Activated naive CD4-positive, alpha-beta T cell treated with anti-CD3 and anti-CD28 coated beads, Interleukin-2, amount 10 ng/mL, durations not matched to agents 7 days and 5 days (primary cell): Measurements from ENCODE around the gene HUNK.

Source experiments
- CTCF ChIA-PET: fragments of 350-600 bp; sonication (Branson Sonifier 250); formaldehyde crosslinking; loops from one replicate; lab custom pipeline; 2021; ENCODE audit warnings: antibody characterized with exemption; lab: Charles Lee
- DNase-seq: peaks from one replicate; pipeline ENCODE4 v3.0.0-alpha.2; 2020
- H3K27ac Mint-ChIP-seq: one replicate; pipeline ENCODE4 v1.8.0; 2021; ENCODE audit warnings: mild to moderate bottlenecking, moderate library complexity, mixed read lengths
- H3K27me3 Mint-ChIP-seq: one replicate; pipeline ENCODE4 v1.8.0; 2021; ENCODE audit warnings: mild to moderate bottlenecking, mixed read lengths
- H3K36me3 Mint-ChIP-seq: one replicate; pipeline ENCODE4 v1.8.0; 2021; ENCODE audit warnings: mixed read lengths
- H3K4me1 Mint-ChIP-seq: one replicate; pipeline ENCODE4 v1.8.0; 2021; ENCODE audit warnings: mixed read lengths
- H3K4me3 Mint-ChIP-seq: one replicate; pipeline ENCODE4 v1.8.0; 2021; ENCODE audit warnings: mild to moderate bottlenecking, moderate library complexity, mixed read lengths
- H3K9me3 Mint-ChIP-seq: one replicate; pipeline ENCODE4 v1.8.0; 2021; ENCODE audit warnings: mixed read lengths

HUNK gene

DNA sequence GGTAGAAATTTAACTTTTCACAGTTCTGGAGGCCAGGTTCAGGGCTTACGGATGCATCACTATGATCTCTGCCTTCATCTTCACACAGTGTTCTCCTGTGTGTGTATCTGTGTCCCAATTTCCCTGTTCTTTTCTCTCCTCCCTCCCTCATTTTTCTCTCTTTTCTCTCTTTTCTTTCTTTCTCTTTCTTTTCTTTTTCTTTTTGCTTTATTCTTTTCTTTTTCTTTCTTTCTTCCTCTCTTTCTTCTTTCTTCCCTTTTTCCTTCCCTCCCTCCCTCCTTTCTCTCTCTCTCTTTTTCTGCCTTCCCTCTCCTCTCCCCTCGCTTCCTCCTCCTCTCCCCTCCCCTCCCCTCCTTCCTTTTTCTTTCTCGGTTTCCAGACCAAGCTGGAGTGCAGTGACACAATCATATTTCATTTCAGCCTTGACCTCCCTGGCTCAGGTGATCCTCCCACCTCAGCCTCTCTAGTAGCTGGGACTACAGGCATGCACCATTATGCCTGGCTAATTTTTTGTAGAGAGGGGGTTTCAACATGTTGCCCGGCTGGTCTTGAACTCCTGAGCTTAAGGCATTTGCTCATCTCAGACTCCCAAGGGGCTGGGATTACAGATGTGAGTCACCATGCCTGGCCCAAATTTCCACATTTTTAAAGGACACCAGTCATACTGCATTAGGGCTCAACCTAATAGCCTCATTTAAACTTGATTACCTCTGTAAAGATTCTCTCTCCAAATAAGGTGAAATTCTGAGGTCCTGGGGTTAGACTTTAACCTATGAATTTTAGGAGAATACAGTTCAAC is 115.9 kb downstream of the HUNK start:
- Mint-ChIP-seq H3K4me3 (no peak overlapping the region), H3K4me1 (no peaks in the 10 kb centered on the region), H3K27ac (no peak overlapping the region), H3K9me3 (no peaks in the 10 kb centered on the region), H3K27me3 (peaks cover 20% of the 10 kb centered on the region), H3K36me3 (no peaks in the 10 kb centered on the region)
- DNase-seq = no peak
- CTCF ChIA-PET = no interaction called here

DNA sequence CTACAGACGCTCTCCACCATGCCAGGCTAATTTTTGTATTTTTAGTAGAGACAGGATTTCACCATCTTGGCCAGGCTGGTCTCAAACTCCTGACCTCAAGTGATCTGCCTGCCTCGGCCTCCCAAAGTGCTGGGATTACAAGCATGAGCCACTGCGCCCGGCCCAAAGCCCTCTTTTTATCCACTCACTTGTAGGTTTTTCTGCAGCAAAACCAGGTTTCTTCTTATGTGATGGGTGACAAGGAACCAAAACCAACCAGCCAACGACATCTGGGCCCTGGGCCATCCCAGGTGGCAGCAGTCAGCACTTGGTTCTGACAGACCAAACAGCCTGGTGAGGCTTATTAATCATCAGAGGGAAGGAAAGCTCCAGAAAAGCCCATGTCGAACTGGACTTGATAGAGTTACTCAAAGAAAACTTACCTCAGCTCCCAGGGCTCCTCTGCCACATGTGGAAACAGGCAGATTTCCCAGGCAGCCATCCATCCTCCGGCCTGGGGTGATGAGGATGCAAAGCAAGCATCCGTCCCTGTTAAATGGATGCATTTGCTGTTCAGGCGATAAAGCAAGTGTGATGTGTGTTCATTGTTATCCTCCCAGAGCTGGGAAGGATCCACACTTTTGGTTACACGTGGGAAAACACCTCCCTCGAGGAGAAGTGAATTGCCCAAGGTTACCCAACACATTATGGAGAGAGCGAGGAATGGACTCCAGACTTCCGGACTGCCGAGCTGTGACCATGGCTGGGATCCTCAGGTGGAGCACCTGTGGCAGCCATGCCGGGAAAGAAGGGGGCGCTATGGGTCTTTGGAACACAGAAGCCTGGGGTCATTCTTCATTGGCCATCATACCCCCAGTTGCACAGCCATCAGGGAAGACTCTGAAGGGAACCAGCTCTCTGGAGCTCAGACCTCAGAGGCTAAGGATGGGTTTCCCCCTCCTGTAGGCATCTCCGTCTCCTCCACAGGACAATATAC is 118.8 kb downstream of the HUNK start:
- H3K36me3 Mint-ChIP-seq = no peaks in the 10 kb centered on the region
- H3K27ac Mint-ChIP-seq = no peak overlapping the region
- no peak for DNase-seq
- no peaks in the 10 kb centered on the region for H3K9me3 Mint-ChIP-seq
- no peaks in the 10 kb centered on the region for H3K4me1 Mint-ChIP-seq
- H3K4me3 Mint-ChIP-seq = no peak overlapping the region
- peaks cover 14% of the 10 kb centered on the region for H3K27me3 Mint-ChIP-seq
- CTCF ChIA-PET = interaction anchor here (0.6 kb wide), 1 partner anchor 97 kb away, joined by 3 read pairs; no protein-coding TSS in a partner anchor

DNA sequence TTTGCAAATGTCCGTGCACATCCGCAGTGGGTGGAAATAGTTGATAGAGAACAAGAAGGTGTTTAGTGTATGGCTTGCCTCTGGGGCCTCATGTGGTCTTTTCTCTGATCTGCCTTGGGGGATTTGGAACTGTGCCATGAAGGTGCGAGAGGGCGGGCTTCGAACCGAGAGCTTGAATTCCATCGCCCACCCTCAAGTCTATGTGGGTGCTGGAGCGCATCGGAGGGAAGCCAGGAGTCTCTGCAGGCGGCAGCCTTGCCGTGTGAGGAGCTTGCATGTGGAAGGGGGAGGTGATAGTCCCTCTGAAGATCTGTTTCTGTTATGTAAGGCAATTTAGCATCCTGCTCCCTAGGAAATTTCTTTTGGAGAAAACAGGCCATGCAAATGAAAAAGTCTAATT is 119.6 kb downstream of the HUNK start:
- Mint-ChIP-seq H3K4me3 (no peak overlapping the region), H3K36me3 (no peaks in the 10 kb centered on the region), H3K4me1 (no peaks in the 10 kb centered on the region), H3K27me3 (peaks cover 14% of the 10 kb centered on the region), H3K27ac (no peak overlapping the region), H3K9me3 (no peaks in the 10 kb centered on the region)
- no peak for DNase-seq
- CTCF ChIA-PET = no interaction called here

DNA sequence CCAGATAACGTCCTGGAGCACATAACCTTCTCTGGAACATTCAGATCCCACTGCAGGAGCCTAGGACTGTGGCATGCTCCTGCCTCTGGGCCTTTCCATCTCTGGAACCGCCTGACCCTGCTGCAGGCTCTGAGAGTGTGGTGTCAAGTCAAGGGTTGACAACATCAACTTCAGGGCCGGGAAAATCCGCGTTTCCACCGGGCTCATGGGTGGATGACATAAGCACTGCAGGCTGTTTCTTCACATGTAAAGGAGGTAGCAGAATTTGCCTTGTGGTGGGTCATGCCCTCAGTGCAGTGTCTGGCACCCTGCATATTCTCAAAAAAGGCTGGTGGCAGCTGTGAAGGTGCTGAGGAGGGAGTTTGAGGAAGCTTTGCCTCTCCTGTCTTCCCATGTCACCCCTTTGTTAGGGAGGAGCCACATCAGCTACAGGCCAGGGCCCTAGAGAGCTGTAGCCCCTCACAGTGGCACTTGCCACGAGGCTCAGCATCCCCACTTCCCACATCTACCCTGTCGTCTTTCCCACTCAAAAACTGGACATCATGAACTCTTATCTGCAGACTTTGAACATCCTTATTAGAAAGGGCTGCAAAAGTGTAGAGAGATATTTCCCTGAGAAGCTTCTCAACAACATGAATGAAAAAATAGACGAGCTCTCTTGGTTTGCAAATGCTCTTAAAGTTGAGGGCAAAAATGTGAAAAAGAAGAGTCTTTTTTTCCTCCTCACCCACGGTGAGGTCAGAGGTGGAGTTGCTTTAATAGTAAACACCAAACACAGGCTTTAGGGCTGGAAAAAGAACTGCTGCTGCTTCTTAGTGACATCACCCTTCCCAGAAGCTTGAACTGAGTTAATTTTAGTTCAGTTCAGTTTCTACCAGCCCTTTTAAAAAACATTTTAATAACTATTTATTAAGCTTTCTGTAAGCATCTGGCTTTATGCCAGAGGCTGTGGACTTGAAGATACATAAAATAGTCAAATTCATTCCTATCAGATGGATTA is 121.3 kb downstream of the HUNK start:
- H3K27me3 Mint-ChIP-seq = peaks cover 5% of the 10 kb centered on the region
- H3K4me1 Mint-ChIP-seq = no peaks in the 10 kb centered on the region
- CTCF ChIA-PET = no interaction called here
- no peaks in the 10 kb centered on the region for H3K9me3 Mint-ChIP-seq
- DNase-seq = no peak
- no peak overlapping the region for H3K4me3 Mint-ChIP-seq
- H3K36me3 Mint-ChIP-seq = no peaks in the 10 kb centered on the region
- no peak overlapping the region for H3K27ac Mint-ChIP-seq

DNA sequence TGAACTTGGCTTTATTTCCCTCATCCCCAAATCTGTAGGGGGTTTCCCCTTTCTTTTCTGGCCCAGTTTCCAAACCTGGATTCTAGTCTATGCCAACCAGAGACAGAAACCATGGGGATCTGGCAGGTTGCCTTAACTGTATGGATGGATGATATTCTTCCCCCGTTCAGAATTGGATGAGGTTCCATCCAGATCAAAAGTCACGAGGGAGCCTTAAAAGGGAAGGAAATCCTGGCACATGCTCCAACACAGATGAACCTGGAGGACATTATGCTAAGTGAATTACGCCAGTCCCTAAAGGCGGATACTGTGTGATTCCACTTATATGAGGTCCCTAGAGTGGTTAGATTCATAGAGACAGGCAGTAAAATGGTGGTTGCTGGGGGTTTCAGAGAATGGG is 124.4 kb downstream of the HUNK start:
- CTCF ChIA-PET = no interaction called here
- no peaks in the 10 kb centered on the region for H3K4me1 Mint-ChIP-seq
- H3K9me3 Mint-ChIP-seq = no peaks in the 10 kb centered on the region
- H3K27ac Mint-ChIP-seq = no peak overlapping the region
- DNase-seq = no peak
- H3K27me3 Mint-ChIP-seq = peaks cover 5% of the 10 kb centered on the region
- H3K36me3 Mint-ChIP-seq = no peaks in the 10 kb centered on the region
- no peak overlapping the region for H3K4me3 Mint-ChIP-seq

- CTCF ChIA-PET = interaction anchor here (0.5 kb wide), 1 partner anchor 46 kb away, joined by 3 read pairs; no protein-coding TSS in a partner anchor
- Mint-ChIP-seq H3K27me3 (no peaks in the 10 kb centered on the region), H3K4me1 (no peaks in the 10 kb centered on the region), H3K4me3 (no peak overlapping the region), H3K36me3 (no peaks in the 10 kb centered on the region), H3K9me3 (no peaks in the 10 kb centered on the region), H3K27ac (no peak overlapping the region)
- DNase-seq = no peak
Observed at GRCh38 chr21:31999810-32000468, 127.1 kb downstream of the HUNK start.

DNA sequence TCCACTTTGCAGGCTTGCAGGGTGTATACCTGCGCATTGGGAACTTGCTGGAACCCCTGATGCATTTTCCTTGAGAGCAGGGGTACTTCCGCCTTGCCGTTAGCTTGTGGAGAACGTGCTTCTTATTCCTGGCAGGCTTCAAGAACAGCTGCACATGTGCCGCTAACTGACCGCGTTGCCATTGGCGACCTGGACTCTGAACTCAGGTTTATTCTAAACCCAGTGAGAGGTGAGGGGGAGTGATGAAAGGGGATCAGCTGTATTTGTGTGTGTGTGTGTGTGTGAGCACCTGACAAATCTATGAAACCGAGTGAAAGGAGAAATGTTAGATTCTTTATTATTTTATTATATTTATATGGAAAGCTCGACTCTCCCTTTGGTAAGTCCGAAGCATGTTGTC is 128.6 kb downstream of the HUNK start:
- DNase-seq = no peak
- Mint-ChIP-seq H3K9me3 (no peaks in the 10 kb centered on the region), H3K27ac (no peak overlapping the region), H3K4me3 (no peak overlapping the region), H3K27me3 (no peaks in the 10 kb centered on the region), H3K36me3 (no peaks in the 10 kb centered on the region), H3K4me1 (no peaks in the 10 kb centered on the region)
- CTCF ChIA-PET = no interaction called here

DNA sequence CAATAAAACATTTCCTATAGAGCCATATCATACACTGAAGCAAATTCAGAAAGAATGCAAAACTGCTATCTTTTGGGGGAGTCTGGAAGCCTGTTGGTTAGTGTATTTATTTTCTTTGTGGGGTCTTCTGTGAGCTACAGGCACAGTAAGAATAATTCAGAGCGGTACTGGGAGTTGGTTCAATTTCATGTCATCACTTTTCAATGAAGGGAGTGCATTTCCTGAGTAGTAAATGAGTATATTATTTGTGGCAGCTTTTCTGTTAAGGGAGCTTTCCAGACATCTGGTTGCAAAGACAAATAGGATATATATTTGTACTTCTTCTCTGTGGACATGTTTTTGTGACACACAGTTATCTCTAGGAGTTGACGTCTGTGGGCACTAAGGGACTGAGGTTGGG is 130.6 kb downstream of the HUNK start:
- H3K27ac Mint-ChIP-seq = no peak overlapping the region
- no peaks in the 10 kb centered on the region for H3K27me3 Mint-ChIP-seq
- H3K36me3 Mint-ChIP-seq = no peaks in the 10 kb centered on the region
- no peak overlapping the region for H3K4me3 Mint-ChIP-seq
- no peaks in the 10 kb centered on the region for H3K4me1 Mint-ChIP-seq
- H3K9me3 Mint-ChIP-seq = no peaks in the 10 kb centered on the region
- CTCF ChIA-PET = no interaction called here
- no peak for DNase-seq

DNA sequence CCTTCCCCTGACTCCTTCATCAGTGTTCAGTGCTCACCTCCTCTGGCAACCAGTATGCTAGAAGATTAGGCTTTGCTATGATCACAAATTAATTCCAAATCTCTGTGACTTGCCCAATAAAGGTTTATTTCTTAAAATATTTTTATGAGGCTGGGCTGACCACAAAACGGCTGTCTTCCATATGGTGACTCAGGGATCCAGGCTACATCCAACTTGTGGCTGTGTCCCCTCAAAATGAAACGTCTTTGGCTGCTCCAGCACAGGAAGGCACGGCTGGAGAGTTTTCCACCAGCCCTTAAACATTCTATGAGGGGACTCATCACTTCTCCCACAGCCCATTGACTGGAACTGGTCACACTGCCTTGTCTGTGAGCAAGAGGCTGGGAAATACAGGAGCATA is 131.5 kb downstream of the HUNK start:
- no peak for DNase-seq
- Mint-ChIP-seq H3K4me1 (no peaks in the 10 kb centered on the region), H3K27ac (no peak overlapping the region), H3K27me3 (no peaks in the 10 kb centered on the region), H3K36me3 (no peaks in the 10 kb centered on the region), H3K9me3 (no peaks in the 10 kb centered on the region), H3K4me3 (no peak overlapping the region)
- CTCF ChIA-PET = no interaction called here

DNA sequence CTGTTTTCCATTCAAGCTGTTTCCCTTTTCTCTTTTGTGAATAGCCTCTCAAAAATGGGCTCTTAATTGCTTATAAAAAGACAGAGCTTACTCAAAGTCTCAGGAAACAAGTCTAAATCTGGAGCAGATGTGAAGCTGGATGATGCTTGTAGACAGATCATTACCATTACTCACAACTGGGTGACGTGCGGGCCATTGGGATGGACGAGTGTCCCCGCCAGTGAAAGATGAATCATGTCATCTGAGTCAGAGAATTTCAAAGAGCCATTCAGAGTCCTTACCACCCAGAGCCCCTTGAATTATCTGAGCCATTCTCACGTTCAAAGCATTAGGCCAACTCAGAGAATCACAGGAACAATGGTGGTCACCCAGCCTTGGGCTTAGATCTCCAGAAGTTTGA is 134.6 kb downstream of the HUNK start:
- H3K36me3 Mint-ChIP-seq = no peaks in the 10 kb centered on the region
- H3K4me3 Mint-ChIP-seq = no peak overlapping the region
- CTCF ChIA-PET = no interaction called here
- DNase-seq = no peak
- H3K9me3 Mint-ChIP-seq = no peaks in the 10 kb centered on the region
- no peaks in the 10 kb centered on the region for H3K4me1 Mint-ChIP-seq
- H3K27me3 Mint-ChIP-seq = no peaks in the 10 kb centered on the region
- no peak overlapping the region for H3K27ac Mint-ChIP-seq

- Mint-ChIP-seq H3K4me3 (no peak overlapping the region), H3K27me3 (no peaks in the 10 kb centered on the region), H3K9me3 (no peaks in the 10 kb centered on the region), H3K36me3 (no peaks in the 10 kb centered on the region), H3K4me1 (no peaks in the 10 kb centered on the region), H3K27ac (no peak overlapping the region)
- DNase-seq = no peak
- CTCF ChIA-PET = no interaction called here
Observed at GRCh38 chr21:32008714-32009113, 135.9 kb downstream of the HUNK start.

GRCh38 chr21:32009263-32009662 is 136.4 kb downstream of the HUNK start:
- Mint-ChIP-seq H3K27me3 (no peaks in the 10 kb centered on the region), H3K27ac (no peak overlapping the region), H3K4me3 (no peak overlapping the region), H3K9me3 (no peaks in the 10 kb centered on the region), H3K4me1 (no peaks in the 10 kb centered on the region), H3K36me3 (no peaks in the 10 kb centered on the region)
- no peak for DNase-seq
- CTCF ChIA-PET = no interaction called here

GRCh38 chr21:32015461-32016139 is 142.8 kb downstream of the HUNK start:
- Mint-ChIP-seq H3K36me3 (no peaks in the 10 kb centered on the region), H3K27ac (no peak overlapping the region), H3K9me3 (no peaks in the 10 kb centered on the region), H3K4me3 (no peak overlapping the region), H3K4me1 (no peaks in the 10 kb centered on the region), H3K27me3 (no peaks in the 10 kb centered on the region)
- CTCF ChIA-PET = no interaction called here
- DNase-seq = no peak
